Jurkat, Clone E6-1 (cell line): ENCODE results near the gene LIG1. TPM values are rescaled to one million over a fixed set of nuclear protein-coding genes. Genes with fewer than 3 reads are reported as not detected.

Source experiments
- DNase-seq: peaks from one replicate; pipeline ENCODE4 v3.0.0-alpha.2; 2011; ENCODE audit warnings: low read depth, low spot score
- H3K4me3 ChIP-seq: 2 replicates; pipeline ENCODE4 v1.5.1; 2011; ENCODE audit warnings: mild to moderate bottlenecking, low read length, control low read depth, moderate library complexity
- polyA plus RNA-seq: library from polyadenylated mRNA; unstranded; fragments of >200 nt; gene quantifications from one replicate; pipeline ENCODE4 v1.2.1, GENCODE V29; 2012; ENCODE audit warnings: missing spikeins; ENCODE audit not compliant: insufficient read length, insufficient read depth

Gene LIG1
- polyA plus RNA-seq: 227 TPM

DNA sequence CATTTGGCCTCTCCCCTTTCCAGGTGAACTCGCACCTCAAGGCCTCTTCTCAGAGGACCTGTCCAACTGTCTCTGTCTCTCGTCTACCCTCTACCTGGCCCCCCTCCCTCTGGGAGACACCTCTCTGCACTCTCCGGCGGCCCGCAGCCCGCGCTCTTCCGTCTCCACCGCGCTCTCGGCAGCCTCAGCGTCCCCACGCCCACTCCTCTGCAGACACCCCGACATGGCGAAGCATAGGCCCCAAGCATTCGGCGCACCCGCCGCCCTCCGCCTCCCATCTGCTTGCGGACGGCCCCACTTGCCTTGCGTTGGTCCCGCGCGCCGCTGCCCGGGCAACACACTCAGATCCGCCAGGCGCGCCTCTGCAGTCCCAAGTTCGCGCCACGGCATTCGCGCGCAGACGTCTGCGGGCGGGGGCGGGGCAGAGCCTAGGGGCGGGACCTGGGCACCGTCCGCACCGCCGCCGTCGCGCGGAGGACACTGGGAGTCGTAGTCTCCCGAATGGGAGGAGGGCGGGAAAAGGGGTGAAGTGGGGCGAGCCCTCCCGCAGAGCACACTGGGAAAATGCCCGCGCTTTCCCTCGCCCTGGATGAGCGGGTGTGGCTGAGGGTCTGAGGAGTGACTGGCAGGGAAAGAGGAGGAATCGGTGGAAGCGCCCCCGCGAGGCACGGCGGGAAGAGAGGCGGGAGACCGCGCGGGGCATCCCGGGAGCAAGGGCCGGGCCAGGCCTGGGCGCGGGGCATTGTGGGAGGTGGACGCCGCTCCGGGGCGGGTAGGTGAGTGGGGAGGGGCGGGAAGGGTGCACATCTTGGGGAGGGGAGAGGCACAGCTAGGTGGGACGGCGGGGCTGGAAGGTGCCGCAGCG lies at the start of gene LIG1, which contains the start of gene ZSWIM9:
Gene LIG1 (minus strand): TSS at position 406 of the 865 bp plus-strand sequence. CDS start 4,778 bp downstream, outside the sequence.
Gene ZSWIM9 (plus strand): TSS at position 742 of the 865 bp plus-strand sequence. CDS start 1,123 bp downstream, outside the sequence.
- DNase-seq: peak; percentile 90
- peak within 1 kb of the TSS; percentile 92 for H3K4me3 ChIP-seq

DNA sequence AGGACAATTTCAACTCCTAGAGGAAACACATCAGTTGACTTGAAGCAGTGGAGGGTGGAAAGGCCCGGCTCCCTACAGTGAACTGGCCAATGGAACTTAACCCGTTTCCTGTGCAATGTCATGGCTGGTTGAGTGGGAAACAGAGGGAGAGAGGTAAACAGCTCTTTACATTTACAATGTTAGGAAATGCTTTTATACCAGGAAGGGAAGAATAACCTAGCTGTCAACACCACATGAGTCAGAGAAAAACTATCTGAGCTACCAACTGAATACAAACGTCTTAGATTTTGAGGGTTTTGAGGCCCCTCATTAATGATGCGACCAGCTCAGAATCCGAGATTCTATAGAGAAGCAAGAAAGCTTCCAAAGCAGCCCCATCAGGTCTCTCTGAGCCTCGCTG lies 48.9 kb upstream of the LIG1 start:
- DNase-seq: no peak

DNA sequence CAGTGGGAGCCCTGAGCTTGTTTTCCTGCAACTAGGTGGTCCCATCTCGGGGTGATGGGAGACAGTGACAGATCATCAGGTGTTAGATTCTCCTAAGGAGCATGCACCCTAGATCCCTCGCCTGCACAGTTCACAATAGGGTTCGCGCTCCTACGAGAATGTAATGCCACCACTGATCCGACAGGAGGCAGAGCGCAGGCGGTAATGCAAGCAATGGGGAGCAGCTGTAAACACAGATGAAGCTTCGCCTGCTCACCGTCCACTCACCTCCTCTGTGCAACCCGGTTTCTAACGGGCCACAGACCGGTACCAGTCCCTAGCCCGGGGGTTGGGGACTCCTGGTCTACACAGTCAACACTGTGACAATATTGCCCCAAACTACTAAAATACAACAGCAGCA lies 46.8 kb upstream of the LIG1 start:
- H3K4me3 ChIP-seq: no peak overlapping the region
- DNase-seq: no peak

More for the DNA sequence above, 48.9 kb upstream of the LIG1 start:
- no peak overlapping the region for H3K4me3 ChIP-seq

DNA sequence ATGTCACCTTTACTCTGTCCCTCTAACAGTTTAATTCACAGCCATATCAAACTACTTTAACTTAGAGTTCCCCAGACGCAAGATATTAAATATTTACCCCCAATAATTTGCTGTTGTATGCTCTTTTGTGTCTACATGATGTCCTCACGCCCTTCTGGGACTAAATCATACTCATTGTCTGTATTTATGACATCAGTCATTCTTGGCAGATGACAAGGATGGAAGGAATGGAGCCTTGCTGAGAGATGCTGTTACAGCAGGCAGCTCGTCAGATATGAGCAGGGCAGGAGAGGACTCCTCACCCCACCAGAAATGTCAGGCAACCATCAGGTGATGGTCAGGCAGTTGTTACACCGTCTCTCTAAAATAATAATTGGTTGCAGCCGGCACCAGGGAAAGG lies 43.8 kb upstream of the LIG1 start:
- H3K4me3 ChIP-seq: no peak overlapping the region
- no peak for DNase-seq

DNA sequence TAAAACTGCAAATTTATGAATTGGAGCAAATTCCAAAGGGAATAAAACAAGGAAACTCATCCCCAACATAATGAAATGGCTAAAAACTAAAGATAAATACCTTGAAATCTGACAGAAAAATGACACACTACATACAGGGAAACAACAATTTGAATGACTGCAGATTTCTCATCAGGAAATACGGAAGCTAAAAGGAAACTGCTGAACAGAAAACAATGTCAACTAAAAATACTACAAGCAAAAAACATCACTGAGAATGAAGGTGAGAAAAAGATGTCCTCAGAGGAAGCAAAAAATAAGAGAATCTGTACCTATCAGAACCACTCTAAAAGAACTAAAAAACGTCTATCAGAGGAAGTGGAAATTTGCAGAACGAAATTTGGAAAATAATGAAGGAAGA lies 39.9 kb upstream of the LIG1 start:
- H3K4me3 ChIP-seq: no peak overlapping the region
- DNase-seq: no peak

DNA sequence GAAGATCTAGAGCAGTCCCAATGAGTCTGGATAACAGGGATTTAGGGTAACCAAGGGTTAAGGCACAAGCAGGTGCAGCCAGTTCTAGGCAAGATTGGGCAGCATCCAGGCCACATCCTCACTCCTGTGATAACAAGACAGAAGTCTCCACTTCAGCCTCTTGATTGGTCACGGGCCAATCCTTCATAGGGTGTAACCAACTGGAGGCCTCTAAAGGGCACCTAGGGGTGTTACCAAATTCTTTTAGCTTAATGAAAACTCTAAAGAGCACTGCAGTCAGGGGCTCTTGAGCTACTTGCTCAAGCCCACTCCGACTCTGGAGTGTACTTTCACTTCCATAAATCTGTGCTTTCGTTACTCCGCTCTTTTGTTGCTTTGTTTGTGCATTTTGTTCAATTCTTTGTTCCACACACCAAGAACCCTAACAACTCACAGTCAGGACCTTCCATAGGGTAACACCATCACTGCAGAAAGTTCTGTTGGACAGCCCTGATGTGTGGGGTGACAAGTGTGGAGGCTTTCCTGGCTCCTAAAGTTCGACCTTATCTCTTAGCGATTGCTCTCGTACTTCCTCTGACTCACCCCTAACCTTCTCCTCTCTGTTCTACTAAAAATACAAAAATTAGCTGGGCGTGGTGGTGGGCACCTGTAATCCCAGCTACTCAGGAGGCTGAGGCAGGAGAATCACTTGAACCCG lies 36.4 kb upstream of the LIG1 start:
- no peak overlapping the region for H3K4me3 ChIP-seq
- peak; percentile 18 for DNase-seq

DNA sequence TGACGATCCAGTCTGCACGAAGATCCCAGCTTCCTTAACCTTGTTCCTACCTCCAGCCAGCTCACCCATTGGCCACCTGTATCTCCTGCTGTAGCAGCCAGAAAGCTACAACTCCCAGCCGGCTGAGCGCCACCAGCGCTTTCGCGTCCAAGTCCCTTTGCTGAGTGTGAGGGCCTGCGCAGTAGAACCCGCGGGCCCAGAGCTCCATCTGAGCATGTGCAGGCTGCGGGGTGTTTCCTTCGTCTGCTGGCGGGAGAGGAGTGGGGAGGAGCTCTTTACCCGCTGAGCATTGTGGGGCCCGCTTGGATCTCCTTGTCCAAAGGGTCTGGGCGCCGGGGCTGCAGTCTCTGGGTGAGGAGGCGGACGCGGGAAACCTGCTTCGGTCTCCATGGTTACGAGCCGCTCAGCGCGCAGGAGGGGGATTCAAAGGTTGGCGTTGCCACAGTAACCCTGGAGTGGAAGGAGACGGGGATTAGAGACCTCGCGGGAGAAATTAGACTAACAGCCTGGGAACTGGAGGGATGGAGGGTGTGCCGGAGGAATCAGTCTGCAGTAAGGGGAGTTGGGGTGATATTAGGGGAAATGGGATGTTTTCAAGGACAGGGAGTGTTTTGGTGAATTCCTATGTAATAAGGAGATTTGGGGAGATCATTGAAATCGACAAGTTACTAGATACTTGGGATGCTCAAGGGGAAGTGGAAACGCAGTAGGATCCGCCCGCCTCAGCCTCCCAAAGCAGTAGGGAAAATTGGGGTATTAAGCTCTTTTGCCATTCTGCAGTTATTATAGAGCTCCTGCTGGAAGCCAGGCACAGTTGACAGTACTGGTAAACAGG lies 33.9 kb upstream of the LIG1 start:
- peak; percentile 94 for DNase-seq
- H3K4me3 ChIP-seq: peak overlapping the region; percentile 86

DNA sequence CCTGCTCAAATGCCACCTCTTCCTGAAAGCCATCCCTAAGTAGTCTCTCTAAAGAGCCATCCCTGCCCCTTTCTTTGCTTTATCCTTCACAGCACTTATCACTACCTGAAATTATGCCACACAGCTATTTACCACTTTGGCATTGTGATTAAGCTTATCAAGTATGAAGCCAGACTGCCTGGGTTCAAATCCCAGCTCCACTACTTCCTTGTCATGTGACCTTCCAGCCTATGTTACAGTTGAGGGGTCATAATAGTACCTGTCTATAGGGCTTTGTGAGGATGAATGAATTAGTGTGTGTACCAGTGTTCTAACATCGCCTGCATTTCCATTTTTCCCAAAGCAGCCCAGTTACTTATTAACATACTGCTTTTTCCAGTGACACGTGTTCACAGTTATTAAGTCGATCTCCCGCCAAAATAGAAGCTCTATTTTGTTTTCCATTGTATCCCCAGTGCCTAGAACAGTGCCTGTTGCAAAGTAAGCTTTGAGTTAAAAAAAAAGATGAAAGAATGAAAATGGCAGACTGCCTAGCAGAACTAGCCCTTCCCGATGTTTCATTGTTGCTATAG lies 33.2 kb upstream of the LIG1 start:
- DNase-seq: peak; percentile 31
- H3K4me3 ChIP-seq: peak overlapping the region; percentile 86

DNA sequence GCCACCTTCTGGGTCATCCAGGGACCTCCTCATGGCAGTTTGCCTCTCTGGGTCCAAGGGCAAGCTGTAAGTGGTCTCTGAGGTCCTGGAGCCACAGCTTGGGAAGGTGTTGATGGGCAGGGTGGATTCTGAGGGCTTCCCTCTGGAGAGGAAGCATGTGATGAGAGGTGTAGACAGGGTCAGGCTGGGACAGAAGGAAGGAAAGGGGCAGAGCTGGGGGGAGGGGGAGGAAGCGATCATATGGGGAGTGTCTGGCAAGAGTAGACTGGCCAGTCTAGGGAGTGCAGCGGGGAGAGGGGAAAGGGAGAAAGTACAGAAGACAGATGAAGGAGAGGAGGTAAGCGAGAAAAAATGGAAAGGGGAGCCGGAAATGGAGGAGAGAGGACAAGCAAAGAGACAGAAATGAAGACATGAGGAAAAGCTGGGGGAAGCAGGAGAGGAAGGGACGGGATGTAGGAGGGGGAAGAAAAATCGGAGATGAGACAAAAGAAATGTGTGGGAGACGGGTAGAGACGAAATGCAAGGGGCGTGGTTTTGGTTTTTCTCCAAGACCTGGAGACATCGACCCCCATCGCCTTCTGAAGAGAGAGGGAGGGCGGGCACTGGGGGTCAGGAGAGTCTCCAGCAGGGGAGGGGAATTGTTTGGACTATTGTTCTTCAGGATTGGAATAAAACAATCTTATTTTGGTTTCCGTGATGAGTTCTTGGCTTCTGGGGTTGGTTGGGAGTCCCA lies 27.0 kb upstream of the LIG1 start:
- DNase-seq: no peak
- no peak overlapping the region for H3K4me3 ChIP-seq

DNA sequence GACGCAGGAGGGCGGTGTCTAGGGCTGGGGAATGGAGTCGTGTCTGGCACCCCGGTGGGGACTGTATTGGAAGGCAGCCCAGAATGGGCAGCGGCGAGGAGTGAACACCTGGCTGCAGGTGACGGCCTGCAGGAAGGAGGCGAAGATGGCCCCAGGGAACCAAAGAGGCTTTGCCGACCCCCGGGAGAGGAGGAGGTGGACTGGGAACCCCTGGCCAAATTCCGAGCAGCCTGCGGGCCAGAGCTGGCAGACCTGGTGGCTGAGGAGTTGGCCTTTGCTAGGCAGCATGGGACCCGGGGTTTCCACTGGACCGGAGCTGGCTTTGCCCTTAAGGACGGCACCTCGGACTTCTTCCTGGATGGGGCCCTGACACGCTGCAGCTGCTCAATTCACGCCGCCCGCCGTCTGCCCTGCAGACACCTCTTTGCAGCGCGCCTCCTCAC lies 26.2 kb upstream of the LIG1 start:
- DNase-seq: no peak
- no peak overlapping the region for H3K4me3 ChIP-seq

DNA sequence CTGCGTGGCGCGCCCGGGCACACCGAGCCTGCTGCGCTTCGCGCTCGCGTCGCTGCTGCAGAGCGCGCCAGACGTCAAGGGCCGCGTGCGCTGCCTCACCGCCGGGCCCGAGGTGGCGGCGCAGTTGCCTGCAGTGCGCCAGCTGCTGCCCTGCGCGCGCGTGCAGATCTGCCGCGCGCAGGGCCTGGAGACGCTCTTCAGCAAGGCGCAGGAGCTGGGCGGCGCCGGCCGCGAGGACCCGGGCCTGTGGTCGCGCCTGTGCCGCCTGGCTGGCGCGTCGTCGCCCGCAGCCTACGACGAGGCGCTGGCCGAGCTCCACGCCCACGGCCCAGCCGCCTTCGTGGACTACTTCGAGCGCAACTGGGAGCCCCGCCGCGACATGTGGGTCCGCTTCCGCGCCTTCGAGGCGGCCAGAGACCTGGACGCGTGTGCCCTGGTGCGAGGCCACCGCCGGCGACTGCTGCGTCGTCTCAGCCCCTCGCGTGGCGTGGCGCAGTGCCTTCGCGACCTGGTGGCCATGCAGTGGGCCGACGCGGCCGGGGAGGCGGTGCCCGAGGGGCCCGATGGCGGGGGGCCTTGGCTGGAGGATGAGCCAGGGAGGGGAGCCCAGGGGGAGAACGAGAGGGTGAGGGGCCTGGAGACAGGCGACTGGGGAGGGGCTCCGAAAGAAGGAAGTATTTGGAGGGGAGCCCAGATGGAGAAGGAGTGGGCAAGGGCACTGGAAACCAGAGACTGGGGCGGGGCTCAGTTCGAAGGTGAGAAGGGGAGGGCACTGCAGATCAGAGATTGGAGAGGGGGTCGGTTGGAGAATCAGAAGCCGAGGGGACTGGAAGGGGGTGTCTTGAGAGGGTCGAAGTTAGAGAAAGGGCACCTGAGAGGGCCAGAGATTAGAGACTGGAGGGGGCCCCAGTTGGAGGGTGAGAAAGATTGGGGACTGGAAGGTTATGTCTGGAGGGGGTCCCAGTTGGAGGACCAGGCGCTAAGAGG lies 25.0 kb upstream of the LIG1 start:
- no peak overlapping the region for H3K4me3 ChIP-seq
- DNase-seq: no peak

DNA sequence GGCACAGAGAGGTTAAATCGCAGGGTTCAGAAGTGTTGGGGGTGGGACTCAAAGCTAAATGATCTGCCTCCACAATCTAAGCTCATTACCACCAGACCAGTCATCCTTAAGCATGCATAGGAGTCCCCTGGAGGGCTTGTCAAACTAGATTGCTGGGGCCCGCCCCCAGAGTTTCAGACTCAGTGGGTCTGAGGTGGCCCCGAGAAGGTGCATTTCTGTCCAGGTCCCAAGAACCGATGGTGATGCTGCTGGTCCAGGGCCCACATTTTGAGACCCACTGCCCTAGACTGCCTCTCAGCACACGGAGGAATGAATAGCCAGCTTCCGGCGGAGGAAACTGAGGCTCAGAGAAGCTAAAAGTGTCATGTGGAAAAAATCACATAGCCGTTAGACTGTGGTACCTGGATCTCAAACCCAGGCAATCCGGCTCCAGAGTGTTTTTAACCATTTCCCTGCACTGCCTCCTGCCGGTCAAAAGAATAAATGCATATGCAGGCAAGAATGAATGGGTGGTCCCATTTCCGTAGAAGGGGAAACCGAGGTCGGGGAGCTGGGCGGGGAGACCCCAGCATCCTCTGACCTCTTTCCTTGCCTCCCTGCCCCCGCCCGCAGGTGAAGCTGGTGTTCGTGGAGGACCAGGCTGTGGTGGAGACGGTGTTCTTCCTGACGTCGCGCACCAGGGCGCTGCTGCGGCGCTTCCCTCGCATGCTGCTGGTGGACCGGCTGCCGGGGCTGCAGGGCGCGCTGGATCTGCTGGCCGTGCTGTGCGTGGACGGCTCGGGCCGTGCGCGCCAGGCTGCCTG lies 24.1 kb upstream of the LIG1 start:
- H3K4me3 ChIP-seq: no peak overlapping the region
- peak; percentile 24 for DNase-seq

DNA sequence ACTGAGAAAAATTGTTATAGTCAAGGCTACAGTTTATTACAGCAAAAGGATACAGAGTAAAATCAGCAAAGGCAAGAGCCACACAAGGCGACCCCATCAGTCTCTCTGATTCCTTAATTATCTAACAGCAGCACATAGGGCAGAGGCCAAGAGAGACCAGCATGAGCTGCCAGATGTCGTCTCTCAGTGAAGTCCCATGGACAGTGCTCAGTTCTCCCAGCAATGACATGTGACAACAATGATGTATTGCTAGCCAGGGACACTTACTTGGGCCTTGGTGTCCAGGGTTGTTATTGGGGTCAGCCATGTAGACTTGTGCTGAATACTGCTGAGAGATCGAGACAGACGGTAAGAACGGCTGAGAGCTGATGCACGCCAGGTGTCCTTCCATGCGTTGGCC lies 22.6 kb upstream of the LIG1 start:
- no peak for DNase-seq
- H3K4me3 ChIP-seq: no peak overlapping the region

DNA sequence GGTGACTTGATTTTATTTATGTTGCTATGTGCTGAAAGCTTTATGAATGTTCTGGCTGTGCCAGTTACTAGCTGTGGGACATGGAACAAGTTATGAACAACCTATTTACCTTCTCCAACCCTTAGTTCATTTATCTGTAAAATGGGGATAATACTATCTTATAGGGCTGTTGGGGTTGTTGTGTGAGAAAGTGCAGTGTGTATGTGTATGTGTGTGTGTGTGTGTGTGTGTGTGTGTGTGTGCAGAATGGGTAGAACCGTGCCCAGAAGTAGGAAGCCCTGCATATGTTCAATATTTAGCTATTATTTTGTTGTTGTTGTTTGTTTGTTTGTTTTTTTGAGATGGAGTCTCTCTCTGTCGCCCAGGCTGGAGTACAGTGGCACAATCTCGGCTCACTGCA lies 20.7 kb upstream of the LIG1 start:
- no peak for DNase-seq
- H3K4me3 ChIP-seq: no peak overlapping the region

DNA sequence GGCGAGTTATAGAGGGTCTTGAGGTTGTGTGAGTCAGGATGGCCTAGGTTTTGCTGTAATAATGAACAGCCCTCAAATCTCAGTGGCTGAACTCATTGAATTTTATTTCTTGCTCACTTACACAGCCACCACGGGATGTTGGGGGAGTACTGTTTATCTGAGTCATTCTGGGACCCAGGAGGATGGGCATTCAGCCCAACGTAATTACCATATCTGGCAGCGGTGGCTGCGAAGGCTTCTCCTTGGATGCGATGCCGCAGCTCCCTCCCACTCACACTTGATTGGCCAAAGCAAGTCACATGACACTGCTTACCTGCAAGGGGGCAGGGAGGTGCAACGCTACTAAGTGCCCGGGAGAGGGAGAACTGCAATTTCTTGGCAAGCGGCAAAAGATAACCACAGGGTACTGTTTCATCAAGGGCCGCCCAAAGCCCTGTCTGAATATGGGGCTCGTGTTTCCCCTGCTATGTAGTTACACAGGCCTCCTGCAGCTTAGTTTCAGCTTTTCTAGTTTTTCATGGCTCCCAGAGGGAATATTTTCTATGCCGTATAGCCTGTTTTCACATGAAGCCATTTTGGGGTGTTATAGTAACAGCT lies 20.2 kb upstream of the LIG1 start:
- no peak overlapping the region for H3K4me3 ChIP-seq
- peak; percentile 87 for DNase-seq

DNA sequence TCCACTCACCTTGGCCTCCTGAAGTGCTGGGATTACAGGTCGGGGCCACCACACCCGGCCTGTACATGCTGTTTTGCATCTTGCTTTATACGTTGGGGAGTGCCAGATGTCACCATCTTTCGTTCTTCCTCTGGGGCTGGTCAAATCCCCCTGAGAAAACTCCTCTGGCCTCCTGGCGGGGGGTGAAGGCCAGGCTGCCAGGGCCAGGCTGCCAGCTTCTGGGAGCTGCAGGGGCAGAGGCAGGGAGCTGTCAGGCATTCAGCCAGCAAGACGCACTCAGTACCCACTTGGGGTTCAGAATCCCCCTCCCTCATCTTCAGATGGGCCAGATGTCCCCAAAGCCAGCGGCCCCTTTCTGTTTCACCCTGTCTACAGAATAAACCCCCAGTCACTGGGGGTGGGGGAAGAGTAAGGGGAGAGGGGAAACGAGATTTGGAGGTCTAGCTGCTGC lies 16.4 kb upstream of the LIG1 start:
- DNase-seq: no peak
- no peak overlapping the region for H3K4me3 ChIP-seq
